GM18907 (cell line): Measurements from ENCODE around the gene TRA2A.

ENCODE experiments used
- ATAC-seq: cut with Tn5 transposase; IDR thresholded peaks from one replicate; pipeline ENCODE4 v1.9.1; 2021; ENCODE audit warnings: mild to moderate bottlenecking, moderate library complexity; ENCODE audit not compliant: unreplicated experiment

The TRA2A gene

GRCh38 chr7:23471106-23471859 lies 60.5 kb downstream of the TRA2A start:
- ATAC-seq: peak; percentile 23

DNA sequence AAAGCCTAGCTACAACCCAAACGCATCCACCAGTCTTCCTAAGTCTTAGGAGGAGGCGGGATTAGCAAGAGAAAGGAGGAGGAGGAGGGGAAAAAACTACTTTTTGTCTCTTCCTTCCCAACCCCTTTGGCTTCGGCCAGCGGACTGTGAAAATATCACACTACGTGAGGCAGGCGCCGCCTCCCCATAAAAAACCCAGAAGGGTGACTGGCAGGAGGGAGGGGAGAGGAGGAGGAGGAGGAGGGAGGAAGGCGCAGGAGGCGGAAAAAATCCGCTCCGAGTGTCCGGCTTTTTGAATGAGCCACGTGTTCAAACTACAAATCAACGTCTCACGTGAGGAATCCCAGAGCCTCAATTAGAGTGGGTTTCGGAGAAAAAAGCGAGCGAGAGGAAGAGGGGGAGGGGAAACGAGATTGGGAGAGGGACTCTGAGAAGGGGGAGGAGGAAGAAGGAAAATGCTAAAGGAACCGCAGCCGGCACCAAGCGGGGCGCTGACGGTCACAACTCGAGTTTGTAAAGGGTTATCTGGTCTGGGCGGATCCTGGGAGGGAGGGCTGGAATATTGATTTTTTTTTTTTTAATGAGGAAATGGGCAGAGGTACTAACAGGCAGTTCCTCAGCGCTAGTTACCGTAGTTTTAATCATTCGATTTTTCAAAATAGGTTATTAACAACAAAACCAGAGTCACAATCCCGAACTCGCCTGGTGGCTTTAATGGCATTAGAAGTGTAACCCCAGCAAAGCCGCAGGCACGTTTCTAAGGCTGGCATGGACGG lies 61.3 kb downstream of the TRA2A start, which contains the start of gene IGF2BP3:
Gene IGF2BP3 (minus strand): TSS at position 162 of the 776 bp plus-strand sequence. CDS start 381 bp downstream, outside the sequence.
- ATAC-seq: peak; percentile 19

DNA sequence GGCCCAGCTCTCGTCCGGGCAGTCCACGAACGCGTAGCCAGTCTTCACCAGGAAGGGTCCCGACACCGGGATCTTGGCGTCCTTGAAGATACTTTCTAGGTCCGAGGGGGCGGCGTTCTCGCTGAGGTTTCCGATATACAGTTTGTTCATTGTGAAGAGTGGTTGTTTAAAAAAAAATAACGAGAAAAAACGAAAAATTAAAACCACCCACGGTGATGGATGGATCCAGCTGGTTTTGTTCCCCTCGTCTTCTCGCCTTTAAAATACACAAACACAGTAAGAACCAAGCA lies 61.9 kb downstream of the TRA2A start:
- ATAC-seq: no peak

DNA sequence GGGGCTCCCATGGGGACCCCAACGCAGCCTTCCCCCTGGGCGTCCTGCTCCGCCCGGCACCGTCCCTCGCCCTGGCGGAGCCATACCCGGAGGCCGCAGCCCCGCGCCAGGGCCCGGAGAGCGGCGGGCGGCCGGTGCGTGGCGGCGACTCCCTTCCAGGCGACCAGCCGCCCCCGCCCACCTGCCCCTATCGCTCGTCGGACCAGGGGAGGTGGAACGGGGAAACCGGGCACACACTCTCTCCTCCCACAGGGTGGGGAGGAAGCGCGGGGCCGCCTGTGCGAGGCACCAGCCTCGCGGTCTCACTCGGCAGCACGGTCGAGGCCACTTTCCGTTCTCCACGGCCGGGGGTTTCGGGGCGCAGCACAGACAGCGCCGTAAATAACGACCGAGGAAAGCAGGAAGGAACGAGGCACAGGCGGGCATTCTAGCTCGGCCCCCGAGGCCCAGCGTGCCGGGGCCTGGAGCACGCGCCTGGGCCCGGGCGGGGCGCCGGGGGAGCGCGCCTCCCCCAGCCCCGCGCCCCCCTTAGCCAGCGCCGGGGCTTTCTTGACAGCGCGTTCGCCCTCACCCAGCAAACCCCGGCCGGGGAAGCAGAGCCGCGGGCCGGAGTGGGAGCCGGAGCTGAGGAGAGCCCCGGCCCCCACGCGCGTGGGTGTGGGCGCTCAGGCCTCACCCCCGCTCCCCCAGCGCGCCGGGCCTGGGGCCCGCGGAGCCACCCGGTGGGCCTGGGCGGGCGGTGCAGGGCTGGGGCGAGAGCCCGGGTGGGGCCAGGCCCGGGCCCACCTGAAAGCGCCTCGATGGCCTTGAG lies 62.4 kb downstream of the TRA2A start:
- no peak for ATAC-seq

DNA sequence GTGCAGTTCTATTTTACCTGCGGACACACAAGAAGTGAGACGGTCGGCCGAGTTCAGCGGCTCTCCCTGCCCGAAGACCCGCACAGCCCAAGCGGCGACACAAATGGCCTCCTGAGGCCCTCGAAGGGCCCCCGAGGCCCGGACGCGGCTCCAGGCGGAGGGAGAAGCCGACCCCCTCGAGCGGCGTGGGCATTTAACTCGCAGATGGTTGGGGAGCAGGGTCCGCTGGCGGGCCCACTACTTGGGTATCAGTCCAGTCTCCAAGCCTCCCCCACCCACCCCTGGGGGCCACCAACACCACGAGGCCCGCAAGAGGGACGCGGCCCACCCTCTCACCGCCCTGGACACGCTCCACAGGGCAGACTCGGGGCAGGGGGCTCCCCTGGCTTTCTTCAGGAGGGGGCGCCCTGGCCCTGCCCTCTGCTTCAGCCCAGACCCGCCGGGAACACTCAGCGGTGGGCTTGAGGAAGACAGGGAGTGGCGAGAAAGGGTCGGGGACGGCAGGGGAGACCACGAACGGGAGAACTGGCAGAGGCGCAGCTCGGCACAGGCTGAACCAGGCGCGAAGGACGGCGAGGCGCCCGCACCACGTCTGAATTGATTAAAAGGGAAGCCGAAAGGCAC lies 63.1 kb downstream of the TRA2A start:
- ATAC-seq: no peak

GRCh38 chr7:23467806-23468525 lies 63.8 kb downstream of the TRA2A start:
- no peak for ATAC-seq

DNA sequence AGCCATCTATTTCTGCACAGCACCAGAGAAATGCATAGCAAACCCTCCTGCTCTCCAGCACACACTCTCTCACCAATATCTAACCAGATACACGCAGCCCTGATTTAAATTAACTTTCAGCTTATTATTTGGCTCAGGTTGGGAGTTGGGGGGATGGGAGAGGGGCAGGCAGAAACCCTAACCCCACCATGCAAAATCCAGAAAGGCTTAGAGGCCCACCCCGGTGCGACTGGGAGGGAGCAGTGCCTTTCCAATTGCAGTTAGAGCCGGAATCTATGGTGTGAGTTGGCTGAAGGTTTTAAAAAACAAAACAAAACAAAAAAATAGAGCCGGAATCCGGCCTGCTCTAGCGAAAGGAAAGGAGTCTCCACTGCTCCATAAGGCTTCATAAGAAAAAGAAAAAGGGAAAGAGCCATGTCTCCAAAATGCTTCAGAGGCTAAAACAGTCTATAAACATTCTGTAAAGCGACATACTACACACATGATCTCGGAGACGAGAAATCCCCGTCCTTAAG lies 64.4 kb downstream of the TRA2A start:
- no peak for ATAC-seq

GRCh38 chr7:23462846-23463245 lies 68.9 kb downstream of the TRA2A start:
- ATAC-seq: no peak

GRCh38 chr7:23458044-23458443 lies 73.7 kb downstream of the TRA2A start:
- no peak for ATAC-seq

DNA sequence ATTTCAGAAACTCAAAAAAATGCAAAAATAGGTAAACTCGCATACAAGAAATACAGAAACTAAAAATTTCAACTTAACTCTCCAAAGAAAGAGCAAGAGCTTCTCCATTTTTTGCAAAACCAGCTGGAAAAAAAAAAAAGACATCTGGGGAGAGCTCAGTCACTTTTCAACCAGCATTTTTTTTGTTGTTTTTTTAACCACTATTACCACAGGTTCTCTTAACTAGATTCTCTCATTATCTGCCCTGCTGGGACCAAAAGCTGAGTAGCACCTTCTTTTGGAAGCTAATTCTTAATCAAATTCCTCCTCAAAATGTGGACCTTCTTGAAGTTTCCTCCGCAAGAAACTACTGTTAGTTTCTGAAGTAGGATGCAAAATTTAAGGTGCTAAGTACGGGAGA lies 75.7 kb downstream of the TRA2A start:
- no peak for ATAC-seq

DNA sequence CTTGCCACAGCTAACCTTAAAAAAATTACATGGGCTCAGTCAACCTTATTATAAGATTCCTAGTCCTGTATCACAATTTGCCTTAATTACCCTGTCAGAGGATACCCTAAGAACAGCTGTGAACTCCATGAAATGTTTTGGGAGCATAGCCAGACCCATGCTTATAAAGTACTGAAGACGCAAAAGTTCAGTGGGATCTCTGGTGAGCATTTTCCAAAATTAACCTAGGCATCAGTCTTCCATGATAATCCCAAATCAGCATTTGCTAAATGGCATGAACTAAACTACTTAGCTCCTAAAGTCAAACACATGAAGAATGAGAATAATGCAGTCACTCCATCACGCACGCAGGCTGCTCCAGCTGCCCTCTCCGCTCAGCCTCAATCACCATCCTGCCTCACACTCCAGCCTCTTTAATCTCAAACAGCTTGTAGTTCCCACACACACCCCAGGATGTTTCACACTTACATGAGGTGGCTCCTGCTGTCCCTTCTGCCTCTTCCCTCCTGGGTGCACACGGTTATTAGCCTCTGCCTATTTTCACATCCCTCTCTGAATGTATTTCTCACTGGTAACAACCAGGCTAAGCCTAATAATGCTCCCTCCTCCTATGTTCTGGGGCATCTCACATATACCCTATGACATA lies 76.8 kb downstream of the TRA2A start:
- no peak for ATAC-seq
